K562 (cell line): ENCODE data around the gene SEC11A. TPM values are rescaled to one million over a fixed set of nuclear protein-coding genes. Genes with fewer than 3 reads are reported as not detected.

Experiments
- C11orf30 ChIP-seq: fragments of 450-650 bp; IDR thresholded peaks from 2 replicates; pipeline ENCODE4 v1.6.1; 2016; ENCODE audit warnings: low read depth, mild to moderate bottlenecking
- CREBBP ChIP-seq: IDR thresholded peaks from one replicate; pipeline ENCODE4 v1.6.1; 2012; ENCODE audit warnings: low read depth, mild to moderate bottlenecking, control low read depth, inconsistent platforms, low read length
- ELF4 ChIP-seq: fragments of 450-650 bp; formaldehyde crosslinking; IDR thresholded peaks from 2 replicates; pipeline ENCODE4 v1.4.0; 2022; ENCODE audit warnings: missing genetic modification characterization
- HOXB6 ChIP-seq: fragments of 250-450 bp; sonication (Bioruptor Pico); IDR thresholded peaks from 2 replicates; pipeline ENCODE4 v1.5.1; 2022; ENCODE audit warnings: mild to moderate bottlenecking, borderline replicate concordance
- ZNF165 ChIP-seq: fragments of 250-450 bp; sonication (Bioruptor Pico); IDR thresholded peaks from 2 replicates; pipeline ENCODE4 v1.4.0; 2020; ENCODE audit warnings: borderline replicate concordance
- polyA plus RNA-seq, 8 experiments: library from polyadenylated mRNA; depleted of rRNA in 4 of 8; stranded (reverse) in 5 of 8; unstranded in 3 of 8; fragments of >200 nt; fragmentation: Nextera tagmentation in 2 of 8; fragmentation: Illumina TruSeq in 1 of 8; extraction: Ambion mirVana in 2 of 8; extraction: Trizol in 1 of 8; gene quantifications; 2 replicates each; pipeline versions ENCODE4 v1.2.1 to v1.2.3, GENCODE V29; 2011 to 2014; ENCODE audit warnings: inconsistent platforms in 1 of 8, missing spikeins in 1 of 8
- total RNA-seq, 7 experiments: library from RNA; depleted of rRNA in 6 of 7; stranded (reverse); fragments of >200 nt in 6 of 7; fragmentation: Illumina TruSeq in 2 of 7; extraction: Trizol in 2 of 7; gene quantifications; 2 replicates each; pipeline versions ENCODE4 v1.2.1 to v1.2.3, GENCODE V29; 2011 to 2021; ENCODE audit warnings: low replicate concordance in 1 of 7
- TF ChIP-seq, protein P1 (sequence below): fragments of 250-450 bp; sonication (Bioruptor Pico); IDR thresholded peaks from 2 replicates; pipeline ENCODE4 v1.5.0; 2022; ENCODE audit warnings: mild to moderate bottlenecking
- TF ChIP-seq, protein P2 (sequence below): fragments of 450-650 bp; formaldehyde crosslinking; IDR thresholded peaks from 2 replicates; pipeline ENCODE4 v1.4.0; 2020; ENCODE audit warnings: mild to moderate bottlenecking
- TF ChIP-seq, protein P3 (sequence below): fragments of 250-450 bp; sonication (Bioruptor Pico); IDR thresholded peaks from 2 replicates; pipeline ENCODE4 v1.4.0; 2020
- TF ChIP-seq, protein P4 (sequence below): fragments of 250-450 bp; sonication (Bioruptor Pico); IDR thresholded peaks from 2 replicates; pipeline ENCODE4 v1.4.0; 2020; ENCODE audit warnings: mild to moderate bottlenecking
- TF ChIP-seq, protein P5 (sequence below): fragments of 450-650 bp; IDR thresholded peaks from 2 replicates; pipeline ENCODE4 v1.6.1; 2017; ENCODE audit warnings: antibody characterized with exemption, mild to moderate bottlenecking

Gene SEC11A
- total and polyA plus RNA-seq, 9 of the 15 experiments (the other 6 are each of a cell fraction or from before 2014, with no cell fraction given): 175 to 310 (median 229) TPM

DNA sequence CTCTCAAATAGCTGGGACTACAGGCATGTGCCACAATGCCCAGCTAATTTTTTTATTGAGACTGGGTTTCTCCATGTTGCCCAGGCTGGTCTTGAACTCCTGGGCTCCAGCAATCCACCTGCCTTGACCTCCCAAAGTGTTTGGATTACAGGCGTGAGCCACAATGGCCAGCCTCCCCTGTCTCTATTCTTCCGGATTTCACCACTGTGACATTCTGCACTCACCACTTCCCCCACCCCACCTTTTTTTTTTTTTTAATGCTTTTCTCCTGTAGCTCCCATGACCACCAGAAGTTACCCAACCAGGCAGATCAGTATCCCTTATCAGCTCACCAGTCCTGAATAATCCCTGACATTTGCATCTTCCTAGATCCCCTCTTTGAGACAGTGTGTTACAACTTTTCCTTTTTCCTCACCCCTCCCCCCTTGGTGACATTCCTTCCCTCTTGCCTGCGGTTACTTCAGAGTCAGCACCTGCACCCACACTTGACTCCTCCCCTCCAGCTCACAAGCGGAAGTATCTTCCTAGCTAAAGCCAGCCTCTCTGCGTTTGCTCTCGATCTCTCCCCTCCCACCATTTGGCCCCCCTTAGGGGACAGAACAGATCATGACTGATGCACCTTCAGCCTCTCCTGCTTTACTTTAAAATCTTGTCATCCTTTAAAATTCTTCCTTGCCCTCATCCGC is 19.0 kb upstream of the SEC11A start (continued):
- TF ChIP-seq, protein P1, sequence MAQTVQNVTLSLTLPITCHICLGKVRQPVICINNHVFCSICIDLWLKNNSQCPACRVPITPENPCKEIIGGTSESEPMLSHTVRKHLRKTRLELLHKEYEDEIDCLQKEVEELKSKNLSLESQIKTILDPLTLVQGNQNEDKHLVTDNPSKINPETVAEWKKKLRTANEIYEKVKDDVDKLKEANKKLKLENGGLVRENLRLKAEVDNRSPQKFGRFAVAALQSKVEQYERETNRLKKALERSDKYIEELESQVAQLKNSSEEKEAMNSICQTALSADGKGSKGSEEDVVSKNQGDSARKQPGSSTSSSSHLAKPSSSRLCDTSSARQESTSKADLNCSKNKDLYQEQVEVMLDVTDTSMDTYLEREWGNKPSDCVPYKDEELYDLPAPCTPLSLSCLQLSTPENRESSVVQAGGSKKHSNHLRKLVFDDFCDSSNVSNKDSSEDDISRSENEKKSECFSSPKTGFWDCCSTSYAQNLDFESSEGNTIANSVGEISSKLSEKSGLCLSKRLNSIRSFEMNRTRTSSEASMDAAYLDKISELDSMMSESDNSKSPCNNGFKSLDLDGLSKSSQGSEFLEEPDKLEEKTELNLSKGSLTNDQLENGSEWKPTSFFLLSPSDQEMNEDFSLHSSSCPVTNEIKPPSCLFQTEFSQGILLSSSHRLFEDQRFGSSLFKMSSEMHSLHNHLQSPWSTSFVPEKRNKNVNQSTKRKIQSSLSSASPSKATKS: no peak
- TF ChIP-seq, protein P2, sequence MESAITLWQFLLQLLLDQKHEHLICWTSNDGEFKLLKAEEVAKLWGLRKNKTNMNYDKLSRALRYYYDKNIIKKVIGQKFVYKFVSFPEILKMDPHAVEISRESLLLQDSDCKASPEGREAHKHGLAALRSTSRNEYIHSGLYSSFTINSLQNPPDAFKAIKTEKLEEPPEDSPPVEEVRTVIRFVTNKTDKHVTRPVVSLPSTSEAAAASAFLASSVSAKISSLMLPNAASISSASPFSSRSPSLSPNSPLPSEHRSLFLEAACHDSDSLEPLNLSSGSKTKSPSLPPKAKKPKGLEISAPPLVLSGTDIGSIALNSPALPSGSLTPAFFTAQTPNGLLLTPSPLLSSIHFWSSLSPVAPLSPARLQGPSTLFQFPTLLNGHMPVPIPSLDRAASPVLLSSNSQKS (CRISPR knock-in tag): no peak
- TF ChIP-seq, protein P3, sequence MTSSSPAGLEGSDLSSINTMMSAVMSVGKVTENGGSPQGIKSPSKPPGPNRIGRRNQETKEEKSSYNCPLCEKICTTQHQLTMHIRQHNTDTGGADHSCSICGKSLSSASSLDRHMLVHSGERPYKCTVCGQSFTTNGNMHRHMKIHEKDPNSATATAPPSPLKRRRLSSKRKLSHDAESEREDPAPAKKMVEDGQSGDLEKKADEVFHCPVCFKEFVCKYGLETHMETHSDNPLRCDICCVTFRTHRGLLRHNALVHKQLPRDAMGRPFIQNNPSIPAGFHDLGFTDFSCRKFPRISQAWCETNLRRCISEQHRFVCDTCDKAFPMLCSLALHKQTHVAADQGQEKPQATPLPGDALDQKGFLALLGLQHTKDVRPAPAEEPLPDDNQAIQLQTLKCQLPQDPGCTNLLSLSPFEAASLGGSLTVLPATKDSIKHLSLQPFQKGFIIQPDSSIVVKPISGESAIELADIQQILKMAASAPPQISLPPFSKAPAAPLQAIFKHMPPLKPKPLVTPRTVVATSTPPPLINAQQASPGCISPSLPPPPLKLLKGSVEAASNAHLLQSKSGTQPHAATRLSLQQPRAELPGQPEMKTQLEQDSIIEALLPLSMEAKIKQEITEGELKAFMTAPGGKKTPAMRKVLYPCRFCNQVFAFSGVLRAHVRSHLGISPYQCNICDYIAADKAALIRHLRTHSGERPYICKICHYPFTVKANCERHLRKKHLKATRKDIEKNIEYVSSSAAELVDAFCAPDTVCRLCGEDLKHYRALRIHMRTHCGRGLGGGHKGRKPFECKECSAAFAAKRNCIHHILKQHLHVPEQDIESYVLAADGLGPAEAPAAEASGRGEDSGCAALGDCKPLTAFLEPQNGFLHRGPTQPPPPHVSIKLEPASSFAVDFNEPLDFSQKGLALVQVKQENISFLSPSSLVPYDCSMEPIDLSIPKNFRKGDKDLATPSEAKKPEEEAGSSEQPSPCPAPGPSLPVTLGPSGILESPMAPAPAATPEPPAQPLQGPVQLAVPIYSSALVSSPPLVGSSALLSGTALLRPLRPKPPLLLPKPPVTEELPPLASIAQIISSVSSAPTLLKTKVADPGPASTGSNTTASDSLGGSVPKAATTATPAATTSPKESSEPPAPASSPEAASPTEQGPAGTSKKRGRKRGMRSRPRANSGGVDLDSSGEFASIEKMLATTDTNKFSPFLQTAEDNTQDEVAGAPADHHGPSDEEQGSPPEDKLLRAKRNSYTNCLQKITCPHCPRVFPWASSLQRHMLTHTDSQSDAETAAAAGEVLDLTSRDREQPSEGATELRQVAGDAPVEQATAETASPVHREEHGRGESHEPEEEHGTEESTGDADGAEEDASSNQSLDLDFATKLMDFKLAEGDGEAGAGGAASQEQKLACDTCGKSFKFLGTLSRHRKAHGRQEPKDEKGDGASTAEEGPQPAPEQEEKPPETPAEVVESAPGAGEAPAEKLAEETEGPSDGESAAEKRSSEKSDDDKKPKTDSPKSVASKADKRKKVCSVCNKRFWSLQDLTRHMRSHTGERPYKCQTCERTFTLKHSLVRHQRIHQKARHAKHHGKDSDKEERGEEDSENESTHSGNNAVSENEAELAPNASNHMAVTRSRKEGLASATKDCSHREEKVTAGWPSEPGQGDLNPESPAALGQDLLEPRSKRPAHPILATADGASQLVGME (CRISPR knock-in tag): no peak
- TF ChIP-seq, protein P4, sequence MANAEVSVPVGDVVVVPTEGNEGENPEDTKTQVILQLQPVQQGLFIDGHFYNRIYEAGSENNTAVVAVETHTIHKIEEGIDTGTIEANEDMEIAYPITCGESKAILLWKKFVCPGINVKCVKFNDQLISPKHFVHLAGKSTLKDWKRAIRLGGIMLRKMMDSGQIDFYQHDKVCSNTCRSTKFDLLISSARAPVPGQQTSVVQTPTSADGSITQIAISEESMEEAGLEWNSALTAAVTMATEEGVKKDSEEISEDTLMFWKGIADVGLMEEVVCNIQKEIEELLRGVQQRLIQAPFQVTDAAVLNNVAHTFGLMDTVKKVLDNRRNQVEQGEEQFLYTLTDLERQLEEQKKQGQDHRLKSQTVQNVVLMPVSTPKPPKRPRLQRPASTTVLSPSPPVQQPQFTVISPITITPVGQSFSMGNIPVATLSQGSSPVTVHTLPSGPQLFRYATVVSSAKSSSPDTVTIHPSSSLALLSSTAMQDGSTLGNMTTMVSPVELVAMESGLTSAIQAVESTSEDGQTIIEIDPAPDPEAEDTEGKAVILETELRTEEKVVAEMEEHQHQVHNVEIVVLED (CRISPR knock-in tag): no peak
- TF ChIP-seq ZNF165 (CRISPR knock-in tag) (no peak), CREBBP (no peak), C11orf30 (peak; percentile 58), HOXB6 (no peak), ELF4 (CRISPR knock-in tag) (peak; percentile 75)
- TF ChIP-seq, protein P5, sequence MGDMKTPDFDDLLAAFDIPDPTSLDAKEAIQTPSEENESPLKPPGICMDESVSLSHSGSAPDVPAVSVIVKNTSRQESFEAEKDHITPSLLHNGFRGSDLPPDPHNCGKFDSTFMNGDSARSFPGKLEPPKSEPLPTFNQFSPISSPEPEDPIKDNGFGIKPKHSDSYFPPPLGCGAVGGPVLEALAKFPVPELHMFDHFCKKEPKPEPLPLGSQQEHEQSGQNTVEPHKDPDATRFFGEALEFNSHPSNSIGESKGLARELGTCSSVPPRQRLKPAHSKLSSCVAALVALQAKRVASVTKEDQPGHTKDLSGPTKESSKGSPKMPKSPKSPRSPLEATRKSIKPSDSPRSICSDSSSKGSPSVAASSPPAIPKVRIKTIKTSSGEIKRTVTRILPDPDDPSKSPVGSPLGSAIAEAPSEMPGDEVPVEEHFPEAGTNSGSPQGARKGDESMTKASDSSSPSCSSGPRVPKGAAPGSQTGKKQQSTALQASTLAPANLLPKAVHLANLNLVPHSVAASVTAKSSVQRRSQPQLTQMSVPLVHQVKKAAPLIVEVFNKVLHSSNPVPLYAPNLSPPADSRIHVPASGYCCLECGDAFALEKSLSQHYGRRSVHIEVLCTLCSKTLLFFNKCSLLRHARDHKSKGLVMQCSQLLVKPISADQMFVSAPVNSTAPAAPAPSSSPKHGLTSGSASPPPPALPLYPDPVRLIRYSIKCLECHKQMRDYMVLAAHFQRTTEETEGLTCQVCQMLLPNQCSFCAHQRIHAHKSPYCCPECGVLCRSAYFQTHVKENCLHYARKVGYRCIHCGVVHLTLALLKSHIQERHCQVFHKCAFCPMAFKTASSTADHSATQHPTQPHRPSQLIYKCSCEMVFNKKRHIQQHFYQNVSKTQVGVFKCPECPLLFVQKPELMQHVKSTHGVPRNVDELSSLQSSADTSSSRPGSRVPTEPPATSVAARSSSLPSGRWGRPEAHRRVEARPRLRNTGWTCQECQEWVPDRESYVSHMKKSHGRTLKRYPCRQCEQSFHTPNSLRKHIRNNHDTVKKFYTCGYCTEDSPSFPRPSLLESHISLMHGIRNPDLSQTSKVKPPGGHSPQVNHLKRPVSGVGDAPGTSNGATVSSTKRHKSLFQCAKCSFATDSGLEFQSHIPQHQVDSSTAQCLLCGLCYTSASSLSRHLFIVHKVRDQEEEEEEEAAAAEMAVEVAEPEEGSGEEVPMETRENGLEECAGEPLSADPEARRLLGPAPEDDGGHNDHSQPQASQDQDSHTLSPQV: no peak; the same call in 1 of the 2 replicates
